ENCODE measurements around the gene ADAMTS12.

DNA sequence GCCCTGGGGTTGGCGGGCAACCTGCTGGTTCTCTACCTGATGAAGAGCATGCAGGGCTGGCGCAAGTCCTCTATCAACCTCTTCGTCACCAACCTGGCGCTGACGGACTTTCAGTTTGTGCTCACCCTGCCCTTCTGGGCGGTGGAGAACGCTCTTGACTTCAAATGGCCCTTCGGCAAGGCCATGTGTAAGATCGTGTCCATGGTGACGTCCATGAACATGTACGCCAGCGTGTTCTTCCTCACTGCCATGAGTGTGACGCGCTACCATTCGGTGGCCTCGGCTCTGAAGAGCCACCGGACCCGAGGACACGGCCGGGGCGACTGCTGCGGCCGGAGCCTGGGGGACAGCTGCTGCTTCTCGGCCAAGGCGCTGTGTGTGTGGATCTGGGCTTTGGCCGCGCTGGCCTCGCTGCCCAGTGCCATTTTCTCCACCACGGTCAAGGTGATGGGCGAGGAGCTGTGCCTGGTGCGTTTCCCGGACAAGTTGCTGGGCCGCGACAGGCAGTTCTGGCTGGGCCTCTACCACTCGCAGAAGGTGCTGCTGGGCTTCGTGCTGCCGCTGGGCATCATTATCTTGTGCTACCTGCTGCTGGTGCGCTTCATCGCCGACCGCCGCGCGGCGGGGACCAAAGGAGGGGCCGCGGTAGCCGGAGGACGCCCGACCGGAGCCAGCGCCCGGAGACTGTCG is 45.4 kb upstream of the ADAMTS12 start:
- TF ChIP-seq, protein P1, sequence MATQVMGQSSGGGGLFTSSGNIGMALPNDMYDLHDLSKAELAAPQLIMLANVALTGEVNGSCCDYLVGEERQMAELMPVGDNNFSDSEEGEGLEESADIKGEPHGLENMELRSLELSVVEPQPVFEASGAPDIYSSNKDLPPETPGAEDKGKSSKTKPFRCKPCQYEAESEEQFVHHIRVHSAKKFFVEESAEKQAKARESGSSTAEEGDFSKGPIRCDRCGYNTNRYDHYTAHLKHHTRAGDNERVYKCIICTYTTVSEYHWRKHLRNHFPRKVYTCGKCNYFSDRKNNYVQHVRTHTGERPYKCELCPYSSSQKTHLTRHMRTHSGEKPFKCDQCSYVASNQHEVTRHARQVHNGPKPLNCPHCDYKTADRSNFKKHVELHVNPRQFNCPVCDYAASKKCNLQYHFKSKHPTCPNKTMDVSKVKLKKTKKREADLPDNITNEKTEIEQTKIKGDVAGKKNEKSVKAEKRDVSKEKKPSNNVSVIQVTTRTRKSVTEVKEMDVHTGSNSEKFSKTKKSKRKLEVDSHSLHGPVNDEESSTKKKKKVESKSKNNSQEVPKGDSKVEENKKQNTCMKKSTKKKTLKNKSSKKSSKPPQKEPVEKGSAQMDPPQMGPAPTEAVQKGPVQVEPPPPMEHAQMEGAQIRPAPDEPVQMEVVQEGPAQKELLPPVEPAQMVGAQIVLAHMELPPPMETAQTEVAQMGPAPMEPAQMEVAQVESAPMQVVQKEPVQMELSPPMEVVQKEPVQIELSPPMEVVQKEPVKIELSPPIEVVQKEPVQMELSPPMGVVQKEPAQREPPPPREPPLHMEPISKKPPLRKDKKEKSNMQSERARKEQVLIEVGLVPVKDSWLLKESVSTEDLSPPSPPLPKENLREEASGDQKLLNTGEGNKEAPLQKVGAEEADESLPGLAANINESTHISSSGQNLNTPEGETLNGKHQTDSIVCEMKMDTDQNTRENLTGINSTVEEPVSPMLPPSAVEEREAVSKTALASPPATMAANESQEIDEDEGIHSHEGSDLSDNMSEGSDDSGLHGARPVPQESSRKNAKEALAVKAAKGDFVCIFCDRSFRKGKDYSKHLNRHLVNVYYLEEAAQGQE (IDR thresholded peaks at IDR 0.05) = no peak
- TF ChIP-seq, protein P2, sequence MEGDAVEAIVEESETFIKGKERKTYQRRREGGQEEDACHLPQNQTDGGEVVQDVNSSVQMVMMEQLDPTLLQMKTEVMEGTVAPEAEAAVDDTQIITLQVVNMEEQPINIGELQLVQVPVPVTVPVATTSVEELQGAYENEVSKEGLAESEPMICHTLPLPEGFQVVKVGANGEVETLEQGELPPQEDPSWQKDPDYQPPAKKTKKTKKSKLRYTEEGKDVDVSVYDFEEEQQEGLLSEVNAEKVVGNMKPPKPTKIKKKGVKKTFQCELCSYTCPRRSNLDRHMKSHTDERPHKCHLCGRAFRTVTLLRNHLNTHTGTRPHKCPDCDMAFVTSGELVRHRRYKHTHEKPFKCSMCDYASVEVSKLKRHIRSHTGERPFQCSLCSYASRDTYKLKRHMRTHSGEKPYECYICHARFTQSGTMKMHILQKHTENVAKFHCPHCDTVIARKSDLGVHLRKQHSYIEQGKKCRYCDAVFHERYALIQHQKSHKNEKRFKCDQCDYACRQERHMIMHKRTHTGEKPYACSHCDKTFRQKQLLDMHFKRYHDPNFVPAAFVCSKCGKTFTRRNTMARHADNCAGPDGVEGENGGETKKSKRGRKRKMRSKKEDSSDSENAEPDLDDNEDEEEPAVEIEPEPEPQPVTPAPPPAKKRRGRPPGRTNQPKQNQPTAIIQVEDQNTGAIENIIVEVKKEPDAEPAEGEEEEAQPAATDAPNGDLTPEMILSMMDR (IDR thresholded peaks at IDR 0.05; ENCODE audit: low read depth, low read length, missing input control) = no peak
- TF ChIP-seq, protein P3, sequence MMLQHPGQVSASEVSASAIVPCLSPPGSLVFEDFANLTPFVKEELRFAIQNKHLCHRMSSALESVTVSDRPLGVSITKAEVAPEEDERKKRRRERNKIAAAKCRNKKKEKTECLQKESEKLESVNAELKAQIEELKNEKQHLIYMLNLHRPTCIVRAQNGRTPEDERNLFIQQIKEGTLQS (IDR thresholded peaks at IDR 0.05) = no peak

Data from liver (tissue), 3 donors.